Lung (tissue), 12 donors: Measurements from ENCODE around the gene NCAM1. TPM values are rescaled to one million over a fixed set of nuclear protein-coding genes. Genes with fewer than 3 reads are reported as not detected.

ENCODE experiments used
- ATAC-seq: fragments of 200-7000 bp; cut with Tn5 transposase; one replicate; pipeline ENCODE4 v1.9.1; 2020; ENCODE audit warnings: moderate number of reproducible peaks; ENCODE audit not compliant: insufficient read depth, low FRiP score
- DNase-seq, 3 donors: peaks; one replicate each; pipeline ENCODE4 v3.0.0-alpha.2; 2013 to 2017
- H3K27ac ChIP-seq, 2 donors: one replicate each; pipeline ENCODE4 v1.5.1; 2013; ENCODE audit warnings: mild to moderate bottlenecking in 2 of 2, moderate library complexity in 2 of 2, control low read depth in 1 of 2, inconsistent platforms in 1 of 2, low read depth in 1 of 2, low read length in 1 of 2
- H3K27me3 ChIP-seq, 3 donors: one replicate each; pipeline ENCODE4 v1.5.1; 2013; ENCODE audit warnings: low read length in 2 of 3; ENCODE audit not compliant: control insufficient read depth in 3 of 3, insufficient read depth in 3 of 3
- H3K36me3 ChIP-seq, 4 donors: one replicate each; pipeline ENCODE4 v1.5.1; 2013; ENCODE audit warnings: low read length in 4 of 4, mild to moderate bottlenecking in 1 of 4, moderate library complexity in 1 of 4; ENCODE audit not compliant: control insufficient read depth in 4 of 4, insufficient read depth in 4 of 4
- H3K4me1 ChIP-seq, 5 donors: one replicate each; pipeline ENCODE4 v1.5.1; 2013; ENCODE audit warnings: low read length in 5 of 5, mild to moderate bottlenecking in 2 of 5, moderate library complexity in 1 of 5; ENCODE audit not compliant: control insufficient read depth in 5 of 5, insufficient read depth in 5 of 5
- H3K4me3 ChIP-seq: one replicate; pipeline ENCODE4 v1.5.1; 2013; ENCODE audit warnings: mild to moderate bottlenecking, control low read depth, moderate library complexity
- H3K9ac ChIP-seq, 2 donors: one replicate each; pipeline ENCODE4 v1.5.1; 2013; ENCODE audit warnings: low read length in 2 of 2, control low read depth in 1 of 2; ENCODE audit not compliant: insufficient read depth in 1 of 2
- H3K9me3 ChIP-seq, 4 donors: one replicate each; pipeline ENCODE4 v1.5.1; 2013; ENCODE audit warnings: low read length in 3 of 4, mild to moderate bottlenecking in 1 of 4, moderate library complexity in 1 of 4; ENCODE audit not compliant: control insufficient read depth in 4 of 4, insufficient read depth in 3 of 4
- WGBS, 2 donors: extraction: QIAGEN DNeasy Blood & Tissue Kit; methylation state at CpG; one replicate each; pipeline ENCODE4 v1.1.7; 2013; 5-methylcytosine and 5-hydroxymethylcytosine counted together
- polyA plus RNA-seq, 2 donors: library from polyadenylated mRNA; stranded (reverse); fragments of 200-250 nt; gene quantifications; one replicate each; pipeline ENCODE4 v1.2.1, GENCODE V29; 2013
- total RNA-seq, 2 donors: library from RNA; depleted of rRNA in 1 of 2; stranded (reverse); fragments of >200 nt in 1 of 2; gene quantifications; one replicate each; pipeline ENCODE4 v1.2.1, GENCODE V29; 2014 to 2021
- TF ChIP-seq, protein P1 (sequence below): IDR thresholded peaks from 2 replicates; pipeline ENCODE4 v1.5.1; 2012; ENCODE audit warnings: mild to moderate bottlenecking; ENCODE audit errors: control extremely low read depth, extremely low read depth
- donor health status: control.
- donor health status: control.
- donor health status: Bipolar disorder and iron deficiency.
- donor health status: healthy.
- donor health status: DM: yes; HTN: yes; CAD: no.

Gene NCAM1
- total and polyA plus RNA-seq, 4 donors: 0.28 to 36.5 (median 2.4) TPM

DNA sequence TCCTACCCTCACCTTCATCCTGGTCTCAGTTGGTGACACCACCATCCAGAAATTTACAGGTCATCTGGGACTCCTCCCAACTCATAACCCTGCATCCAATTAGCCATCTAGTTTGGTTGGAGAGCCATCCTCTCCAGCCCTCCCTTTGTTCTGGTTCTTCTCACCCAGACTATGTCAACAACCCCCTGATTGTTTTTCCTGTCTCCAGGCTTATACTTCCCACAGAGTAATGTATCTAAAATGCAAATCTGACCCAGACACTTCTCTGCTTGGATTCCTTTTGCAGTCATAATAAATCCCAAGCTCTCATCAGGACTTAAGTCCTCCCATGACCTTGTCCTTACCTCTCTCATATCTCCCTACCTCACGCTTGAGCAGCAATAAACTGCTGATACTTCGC lies 356.1 kb downstream of the NCAM1 start:
- Histone ChIP-seq H3K9me3 (peaks cover 0 to 4% (median 0%) of the 10 kb centered on the region in 4 donors), H3K27ac (no peak overlapping the region), H3K27me3 (no peaks in the 10 kb centered on the region), H3K9ac (no peak overlapping the region), H3K4me1 (peaks cover 0 to 9% (median 5%) of the 10 kb centered on the region in 5 donors), H3K36me3 (peaks cover 0 to 12% (median 6%) of the 10 kb centered on the region in 4 donors), H3K4me3 (no peak overlapping the region)
- ATAC-seq (no peak), DNase-seq (no peak)
- TF ChIP-seq, protein P1, sequence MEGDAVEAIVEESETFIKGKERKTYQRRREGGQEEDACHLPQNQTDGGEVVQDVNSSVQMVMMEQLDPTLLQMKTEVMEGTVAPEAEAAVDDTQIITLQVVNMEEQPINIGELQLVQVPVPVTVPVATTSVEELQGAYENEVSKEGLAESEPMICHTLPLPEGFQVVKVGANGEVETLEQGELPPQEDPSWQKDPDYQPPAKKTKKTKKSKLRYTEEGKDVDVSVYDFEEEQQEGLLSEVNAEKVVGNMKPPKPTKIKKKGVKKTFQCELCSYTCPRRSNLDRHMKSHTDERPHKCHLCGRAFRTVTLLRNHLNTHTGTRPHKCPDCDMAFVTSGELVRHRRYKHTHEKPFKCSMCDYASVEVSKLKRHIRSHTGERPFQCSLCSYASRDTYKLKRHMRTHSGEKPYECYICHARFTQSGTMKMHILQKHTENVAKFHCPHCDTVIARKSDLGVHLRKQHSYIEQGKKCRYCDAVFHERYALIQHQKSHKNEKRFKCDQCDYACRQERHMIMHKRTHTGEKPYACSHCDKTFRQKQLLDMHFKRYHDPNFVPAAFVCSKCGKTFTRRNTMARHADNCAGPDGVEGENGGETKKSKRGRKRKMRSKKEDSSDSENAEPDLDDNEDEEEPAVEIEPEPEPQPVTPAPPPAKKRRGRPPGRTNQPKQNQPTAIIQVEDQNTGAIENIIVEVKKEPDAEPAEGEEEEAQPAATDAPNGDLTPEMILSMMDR: no peak
- 92 to 97% methylated on average over 2 of the region's 2 CpGs for WGBS, 2 donors

DNA sequence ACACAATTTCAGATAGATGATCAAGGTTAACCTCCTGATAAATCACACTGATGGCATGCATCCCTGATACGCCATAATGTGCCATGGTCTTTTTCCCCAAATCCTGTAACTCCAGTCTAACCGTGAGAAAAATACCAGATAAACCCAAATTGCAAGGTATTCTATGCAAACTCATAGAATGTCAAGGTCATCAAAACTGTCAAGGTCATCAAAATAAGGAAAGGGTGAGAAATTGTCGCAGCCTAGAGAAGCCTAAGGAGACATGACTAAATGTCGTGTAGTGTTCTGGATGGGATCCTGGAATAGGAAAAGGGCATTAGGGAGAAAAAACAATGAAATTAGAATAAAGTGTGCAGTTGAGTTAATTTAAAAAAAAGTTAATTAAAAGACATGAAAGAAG lies 357.9 kb downstream of the NCAM1 start:
- ATAC-seq (no peak), DNase-seq (no peak)
- no peak overlapping the region for H3K27ac ChIP-seq

DNA sequence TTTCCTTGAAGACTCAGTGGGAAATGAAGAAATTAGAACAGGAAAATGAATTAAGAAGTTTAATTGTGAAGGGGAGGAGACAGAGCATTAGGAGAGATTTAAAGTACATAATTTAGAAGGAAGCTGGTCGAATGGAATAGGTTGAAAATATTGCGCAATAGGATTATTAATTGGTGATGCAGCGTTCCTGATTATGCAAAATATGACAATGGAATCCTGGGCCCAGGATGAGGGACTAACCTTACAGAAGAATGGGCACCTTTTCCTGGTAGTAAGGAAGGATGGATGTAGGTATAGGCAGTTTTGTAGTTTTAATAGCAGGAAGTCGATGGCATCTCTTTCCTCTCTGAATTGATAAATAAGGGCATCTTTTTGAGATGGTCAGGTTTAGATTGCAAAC lies 360.9 kb downstream of the NCAM1 start:
- Histone ChIP-seq H3K4me1 (no peaks in the 10 kb centered on the region), H3K9me3 (peaks cover 0 to 4% (median 0%) of the 10 kb centered on the region in 4 donors), H3K9ac (no peak overlapping the region), H3K36me3 (peaks cover 13 to 21% (median 16%) of the 10 kb centered on the region in 4 donors), H3K4me3 (no peak overlapping the region), H3K27ac (no peak overlapping the region), H3K27me3 (no peaks in the 10 kb centered on the region)
- no peak for DNase-seq
- WGBS, 2 donors: 57 to 62% methylated on average over 4 of the region's 4 CpGs
- ATAC-seq: no peak
- TF ChIP-seq, protein P1: no peak

More for the DNA sequence above, 357.9 kb downstream of the NCAM1 start:
- Histone ChIP-seq H3K4me3 (no peak overlapping the region), H3K9me3 (peaks cover 0 to 4% (median 0%) of the 10 kb centered on the region in 4 donors), H3K36me3 (peaks cover 1 to 12% (median 9%) of the 10 kb centered on the region in 4 donors), H3K27me3 (no peaks in the 10 kb centered on the region), H3K9ac (no peak overlapping the region), H3K4me1 (peaks cover 0 to 8% (median 5%) of the 10 kb centered on the region in 5 donors)
- 97 to 98% methylated on average over 4 of the region's 4 CpGs for WGBS, 2 donors
- TF ChIP-seq, protein P1: no peak

DNA sequence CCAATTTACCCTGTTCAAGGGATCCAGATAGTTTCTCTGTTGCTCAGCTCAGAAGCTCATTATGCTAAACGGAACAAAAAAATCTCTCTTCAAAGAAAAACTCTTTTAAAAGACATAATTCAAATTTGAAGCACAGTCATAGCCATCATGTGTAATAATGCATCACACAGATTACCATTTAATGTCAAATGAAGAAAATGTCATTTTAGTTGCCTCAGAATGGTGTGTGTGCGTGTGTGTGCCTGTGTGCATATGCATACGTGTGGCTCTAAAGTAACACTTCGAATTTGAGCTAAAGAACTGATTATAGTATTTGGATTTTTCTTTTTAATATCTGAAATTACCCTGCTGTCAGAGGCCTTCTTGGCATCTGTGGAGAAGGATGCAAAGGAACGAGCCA lies 363.0 kb downstream of the NCAM1 start:
- peaks cover 7 to 29% (median 14%) of the 10 kb centered on the region in 4 donors for H3K36me3 ChIP-seq

More for the DNA sequence above, 363.0 kb downstream of the NCAM1 start:
- Histone ChIP-seq H3K27me3 (no peaks in the 10 kb centered on the region), H3K9me3 (peaks cover 0 to 4% (median 0%) of the 10 kb centered on the region in 4 donors), H3K9ac (no peak overlapping the region), H3K4me3 (no peak overlapping the region), H3K4me1 (no peaks in the 10 kb centered on the region), H3K27ac (no peak overlapping the region)
- DNase-seq (no peak), ATAC-seq (no peak)
- TF ChIP-seq, protein P1: no peak
- WGBS, 2 donors: 94 to 96% methylated on average over 5 of the region's 5 CpGs
